K562 (cell line): ENCODE results near the gene TIMM17A. TPM values are rescaled to one million over a fixed set of nuclear protein-coding genes. Genes with fewer than 3 reads are reported as not detected.

Experiments used
- CREB1 ChIP-seq, 2 experiments: sonication (generic) in 1 of 2; formaldehyde crosslinking in 1 of 2; IDR thresholded peaks; 2 replicates each; pipeline versions ENCODE4 v1.6.1 to v1.8.0; 2012 to 2022; ENCODE audit warnings: inconsistent platforms in 1 of 2, mild to moderate bottlenecking in 1 of 2, missing genetic modification reagents in 1 of 2, moderate library complexity in 1 of 2
- EZH2 ChIP-seq: IDR thresholded peaks from 2 replicates; pipeline ENCODE4 v1.6.1; 2012; ENCODE audit warnings: low read depth, mild to moderate bottlenecking, inconsistent platforms, low read length, borderline replicate concordance
- HDAC6 ChIP-seq: IDR thresholded peaks from 2 replicates; pipeline ENCODE4 v1.6.1; 2012; ENCODE audit warnings: low read depth, mild to moderate bottlenecking, control low read depth, inconsistent platforms, low read length, moderate library complexity
- HNRNPK ChIP-seq: fragments of 200-400 bp; formaldehyde crosslinking; IDR thresholded peaks from one replicate; pipeline ENCODE4 v1.6.1; 2018; ENCODE audit warnings: mild to moderate bottlenecking, low read depth, low read length; ENCODE audit not compliant: poor library complexity, severe bottlenecking
- JUN ChIP-seq, 2 experiments: sonication (generic) in 1 of 2; formaldehyde crosslinking in 1 of 2; IDR thresholded peaks; 2 replicates each; pipeline versions ENCODE4 v1.6.1 to v1.8.0; 2012 to 2022; ENCODE audit warnings: borderline replicate concordance in 2 of 2, mild to moderate bottlenecking in 2 of 2, improper control_type of control experiment in 1 of 2, low read depth in 1 of 2, low read length in 1 of 2, missing genetic modification reagents in 1 of 2
- JUND ChIP-seq, 2 experiments: IDR thresholded peaks; 2 replicates in 1 of 2; 3 replicates in 1 of 2; pipeline ENCODE4 v1.6.1; 2011; ENCODE audit warnings: borderline replicate concordance in 2 of 2, low read depth in 2 of 2, low read length in 2 of 2, improper control_type of control experiment in 1 of 2, missing biosample characterization in 1 of 2, missing genetic modification characterization in 1 of 2, missing genetic modification reagents in 1 of 2
- KDM4B ChIP-seq, 2 experiments: fragments of 450-650 bp in 1 of 2; sonication (generic) in 1 of 2; IDR thresholded peaks; 2 replicates each; pipeline ENCODE4 v1.6.1; 2016 to 2017; ENCODE audit warnings: borderline replicate concordance in 2 of 2, antibody characterized with exemption in 1 of 2, low read depth in 1 of 2, mild to moderate bottlenecking in 1 of 2
- NFIC ChIP-seq: fragments of 450-650 bp; IDR thresholded peaks from 2 replicates; pipeline ENCODE4 v1.6.1; 2017; ENCODE audit warnings: mild to moderate bottlenecking, inconsistent platforms
- NFIX ChIP-seq: fragments of 250-450 bp; sonication (Bioruptor Pico); IDR thresholded peaks from 2 replicates; pipeline ENCODE4 v1.4.0; 2020; ENCODE audit warnings: low read depth, mild to moderate bottlenecking, moderate library complexity
- RBM25 ChIP-seq: fragments of 200-400 bp; formaldehyde crosslinking; IDR thresholded peaks from 2 replicates; pipeline ENCODE4 v1.6.1; 2018; ENCODE audit warnings: low read length, low read depth, moderate library complexity; ENCODE audit not compliant: severe bottlenecking
- SIN3B ChIP-seq: fragments of 450-650 bp; IDR thresholded peaks from 2 replicates; pipeline ENCODE4 v1.6.1; 2017; ENCODE audit warnings: low read depth, mild to moderate bottlenecking, moderate library complexity
- ZNF165 ChIP-seq: fragments of 250-450 bp; sonication (Bioruptor Pico); IDR thresholded peaks from 2 replicates; pipeline ENCODE4 v1.4.0; 2020; ENCODE audit warnings: borderline replicate concordance
- ZNF197 ChIP-seq: fragments of 200-800 bp; sonication (Bioruptor generic); IDR thresholded peaks from 2 replicates; pipeline ENCODE4 v1.6.1; 2016; ENCODE audit warnings: low read depth, missing genetic modification characterization, missing compliant biosample characterization
- ZNF384 ChIP-seq: IDR thresholded peaks from 2 replicates; pipeline ENCODE4 v1.6.1; 2012; ENCODE audit warnings: low read depth, low read length, improper control_type of control experiment
- ZNF507 ChIP-seq: conservative IDR thresholded peaks from 2 replicates; pipeline ENCODE4 v1.6.1; 2017; ENCODE audit warnings: missing genetic modification characterization, missing compliant biosample characterization
- ZNF785 ChIP-seq: fragments of 250-450 bp; sonication (Bioruptor Pico); IDR thresholded peaks from 2 replicates; pipeline ENCODE4 v1.4.0; 2020; ENCODE audit warnings: mild to moderate bottlenecking
- polyA plus RNA-seq, 8 experiments: library from polyadenylated mRNA; depleted of rRNA in 4 of 8; stranded (reverse) in 5 of 8; unstranded in 3 of 8; fragments of >200 nt; fragmentation: Nextera tagmentation in 2 of 8; fragmentation: Illumina TruSeq in 1 of 8; extraction: Ambion mirVana in 2 of 8; extraction: Trizol in 1 of 8; gene quantifications; 2 replicates each; pipeline versions ENCODE4 v1.2.1 to v1.2.3, GENCODE V29; 2011 to 2014; ENCODE audit warnings: inconsistent platforms in 1 of 8, missing spikeins in 1 of 8
- total RNA-seq, 7 experiments: library from RNA; depleted of rRNA in 6 of 7; stranded (reverse); fragments of >200 nt in 6 of 7; fragmentation: Illumina TruSeq in 2 of 7; extraction: Trizol in 2 of 7; gene quantifications; 2 replicates each; pipeline versions ENCODE4 v1.2.1 to v1.2.3, GENCODE V29; 2011 to 2021; ENCODE audit warnings: low replicate concordance in 1 of 7
- TF ChIP-seq, protein P1 (sequence below), 3 experiments: fragments of 200-800 bp in 1 of 3; sonication (Bioruptor generic) in 1 of 3; sonication (generic) in 1 of 3; formaldehyde crosslinking in 1 of 3; IDR thresholded peaks; 2 replicates each; pipeline versions ENCODE4 v1.6.1 to v1.8.0; 2016 to 2022; ENCODE audit warnings: mild to moderate bottlenecking in 2 of 3, missing compliant biosample characterization in 2 of 3, missing genetic modification characterization in 2 of 3, missing genetic modification reagents in 1 of 3
- TF ChIP-seq, protein P2 (sequence below): fragments of 450-650 bp; formaldehyde crosslinking; IDR thresholded peaks from 2 replicates; pipeline ENCODE4 v1.4.0; 2020; ENCODE audit warnings: mild to moderate bottlenecking, moderate library complexity
- TF ChIP-seq, protein P3 (sequence below): fragments of 450-650 bp; IDR thresholded peaks from 2 replicates; pipeline ENCODE4 v1.6.1; 2016
- TF ChIP-seq, protein P4 (sequence below): fragments of 450-650 bp; IDR thresholded peaks from 2 replicates; pipeline ENCODE4 v1.6.1; 2017; ENCODE audit warnings: mild to moderate bottlenecking, moderate library complexity

The TIMM17A gene
- total and polyA plus RNA-seq, 9 of the 15 experiments (the other 6 are each of a cell fraction or from before 2014, with no cell fraction given): 116 to 744 (median 180) TPM

DNA sequence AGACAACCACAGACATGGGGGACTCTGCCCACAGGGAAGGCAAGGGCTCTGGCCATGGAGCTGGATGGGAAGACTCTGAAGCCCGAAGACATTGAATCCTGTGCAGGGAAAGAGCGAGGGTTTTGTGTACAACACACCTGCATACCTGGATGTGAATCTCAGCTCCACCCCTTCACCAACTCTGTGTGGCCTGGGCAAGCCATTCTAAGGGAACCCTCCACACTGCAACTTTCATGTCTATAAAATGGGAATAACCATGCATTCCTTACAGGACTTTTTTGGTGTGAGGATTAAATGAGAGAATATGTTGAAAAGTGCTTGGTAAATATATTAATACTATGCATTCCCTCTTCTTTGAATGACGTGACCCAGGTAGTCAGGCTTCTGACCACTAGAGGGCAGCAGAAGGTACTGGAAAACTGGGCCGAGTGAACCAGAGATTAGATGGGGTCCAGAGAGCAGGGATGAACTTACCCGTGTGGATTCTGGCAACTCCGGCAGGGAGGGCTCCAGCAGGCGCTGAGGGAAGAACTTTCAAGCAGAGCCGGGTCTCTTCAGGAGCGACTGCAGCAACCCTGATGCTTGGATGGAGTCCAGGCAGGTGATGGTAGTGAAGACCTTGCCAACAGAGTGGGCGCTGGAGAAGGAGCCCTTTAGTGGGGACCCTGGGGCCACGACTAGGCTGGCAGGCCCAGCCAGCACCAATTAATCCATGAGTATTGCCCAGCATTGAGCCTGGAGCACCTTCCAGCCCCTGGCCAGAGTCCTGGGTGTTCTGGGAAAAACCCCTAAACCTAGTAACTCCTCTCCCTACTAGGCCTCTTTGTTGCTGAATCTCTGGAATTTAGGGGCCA is 54.2 kb downstream of the TIMM17A start (continued):
- TF ChIP-seq, protein P1, sequence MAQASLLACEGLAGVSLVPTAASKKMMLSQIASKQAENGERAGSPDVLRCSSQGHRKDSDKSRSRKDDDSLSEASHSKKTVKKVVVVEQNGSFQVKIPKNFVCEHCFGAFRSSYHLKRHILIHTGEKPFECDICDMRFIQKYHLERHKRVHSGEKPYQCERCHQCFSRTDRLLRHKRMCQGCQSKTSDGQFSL (CRISPR knock-in tag; IDR thresholded peaks at IDR 0.05): no peak
- TF ChIP-seq, protein P1 (tag; IDR thresholded peaks at IDR 0.05): no peak
- TF ChIP-seq ZNF165 (0 out of 2 replicates have a peak, but pooled peaks have one; percentile 47), NFIC (peak; percentile 39; the same call in 1 of the 2 replicates), RBM25 (no peak), ZNF384 (no peak), SIN3B (no peak), ZNF507 (tag) (no peak), ZNF197 (no peak), KDM4B (IDR thresholded peaks at IDR 0.05; ENCODE audit: borderline replicate concordance in 2 of 2, low read depth in 1 of 2) (no peak), JUND (IDR thresholded peaks at IDR 0.05; ENCODE audit: borderline replicate concordance, low read depth, low read length) (peak; percentile 78), JUND (tag; IDR thresholded peaks at IDR 0.05; ENCODE audit: borderline replicate concordance, low read depth, low read length) (peak; percentile 76; the same call in 2 of the 3 replicates), HDAC6 (no peak), ZNF785 (CRISPR knock-in tag) (no peak), HNRNPK (no peak), CREB1 (IDR thresholded peaks at IDR 0.05) (no peak), CREB1 (CRISPR knock-in tag; IDR thresholded peaks at IDR 0.05) (peak; percentile 46; the same call in 1 of the 2 replicates), NFIX (CRISPR knock-in tag) (no peak), JUN (IDR thresholded peaks at IDR 0.05; ENCODE audit: borderline replicate concordance, low read depth, low read length) (peak; percentile 68; the same call in 1 of the 2 replicates), JUN (CRISPR knock-in tag; IDR thresholded peaks at IDR 0.05; ENCODE audit: borderline replicate concordance) (no peak), EZH2 (no peak)
- TF ChIP-seq, protein P2, sequence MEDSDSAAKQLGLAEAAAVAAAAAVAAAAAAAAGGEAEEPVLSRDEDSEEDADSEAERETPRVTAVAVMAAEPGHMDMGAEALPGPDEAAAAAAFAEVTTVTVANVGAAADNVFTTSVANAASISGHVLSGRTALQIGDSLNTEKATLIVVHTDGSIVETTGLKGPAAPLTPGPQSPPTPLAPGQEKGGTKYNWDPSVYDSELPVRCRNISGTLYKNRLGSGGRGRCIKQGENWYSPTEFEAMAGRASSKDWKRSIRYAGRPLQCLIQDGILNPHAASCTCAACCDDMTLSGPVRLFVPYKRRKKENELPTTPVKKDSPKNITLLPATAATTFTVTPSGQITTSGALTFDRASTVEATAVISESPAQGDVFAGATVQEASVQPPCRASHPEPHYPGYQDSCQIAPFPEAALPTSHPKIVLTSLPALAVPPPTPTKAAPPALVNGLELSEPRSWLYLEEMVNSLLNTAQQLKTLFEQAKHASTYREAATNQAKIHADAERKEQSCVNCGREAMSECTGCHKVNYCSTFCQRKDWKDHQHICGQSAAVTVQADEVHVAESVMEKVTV (CRISPR knock-in tag): peak; percentile 90
- TF ChIP-seq, protein P3, sequence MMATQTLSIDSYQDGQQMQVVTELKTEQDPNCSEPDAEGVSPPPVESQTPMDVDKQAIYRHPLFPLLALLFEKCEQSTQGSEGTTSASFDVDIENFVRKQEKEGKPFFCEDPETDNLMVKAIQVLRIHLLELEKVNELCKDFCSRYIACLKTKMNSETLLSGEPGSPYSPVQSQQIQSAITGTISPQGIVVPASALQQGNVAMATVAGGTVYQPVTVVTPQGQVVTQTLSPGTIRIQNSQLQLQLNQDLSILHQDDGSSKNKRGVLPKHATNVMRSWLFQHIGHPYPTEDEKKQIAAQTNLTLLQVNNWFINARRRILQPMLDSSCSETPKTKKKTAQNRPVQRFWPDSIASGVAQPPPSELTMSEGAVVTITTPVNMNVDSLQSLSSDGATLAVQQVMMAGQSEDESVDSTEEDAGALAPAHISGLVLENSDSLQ: peak; percentile 68
- TF ChIP-seq, protein P4, sequence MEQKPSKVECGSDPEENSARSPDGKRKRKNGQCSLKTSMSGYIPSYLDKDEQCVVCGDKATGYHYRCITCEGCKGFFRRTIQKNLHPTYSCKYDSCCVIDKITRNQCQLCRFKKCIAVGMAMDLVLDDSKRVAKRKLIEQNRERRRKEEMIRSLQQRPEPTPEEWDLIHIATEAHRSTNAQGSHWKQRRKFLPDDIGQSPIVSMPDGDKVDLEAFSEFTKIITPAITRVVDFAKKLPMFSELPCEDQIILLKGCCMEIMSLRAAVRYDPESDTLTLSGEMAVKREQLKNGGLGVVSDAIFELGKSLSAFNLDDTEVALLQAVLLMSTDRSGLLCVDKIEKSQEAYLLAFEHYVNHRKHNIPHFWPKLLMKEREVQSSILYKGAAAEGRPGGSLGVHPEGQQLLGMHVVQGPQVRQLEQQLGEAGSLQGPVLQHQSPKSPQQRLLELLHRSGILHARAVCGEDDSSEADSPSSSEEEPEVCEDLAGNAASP: no peak
